HepG2 (cell line): ENCODE data around the gene FGF18. TPM values are rescaled to one million over a fixed set of nuclear protein-coding genes. Genes with fewer than 3 reads are reported as not detected.

Experiments
- CAMTA2 ChIP-seq: sonication (generic); formaldehyde crosslinking; IDR thresholded peaks from 2 replicates; pipeline ENCODE4 v1.4.0; 2020; ENCODE audit warnings: mild to moderate bottlenecking, missing genetic modification reagents, borderline replicate concordance
- CBX1 ChIP-seq: IDR thresholded peaks from one replicate; pipeline ENCODE4 v1.6.1; 2016; ENCODE audit warnings: antibody characterized with exemption, low read depth
- GABPA ChIP-seq, 2 experiments: IDR thresholded peaks; 2 replicates each; pipeline ENCODE4 v1.6.1; 2011 to 2016; ENCODE audit warnings: low read depth in 2 of 2, low read length in 1 of 2, missing biosample characterization in 1 of 2, missing genetic modification characterization in 1 of 2
- GATA4 ChIP-seq: sonication (generic); IDR thresholded peaks from 2 replicates; pipeline ENCODE4 v1.6.1; 2016; ENCODE audit warnings: antibody characterized with exemption, low read depth, borderline replicate concordance
- HCFC1 ChIP-seq: fragments of 150-350 bp; IDR thresholded peaks from 2 replicates; pipeline ENCODE4 v1.6.1; 2014; ENCODE audit warnings: low read depth, low read length
- HDAC1 ChIP-seq: sonication (generic); formaldehyde crosslinking; IDR thresholded peaks from 2 replicates; pipeline ENCODE4 v1.5.1; 2020; ENCODE audit warnings: mild to moderate bottlenecking, missing genetic modification reagents
- HDAC2 ChIP-seq: sonication (generic); formaldehyde crosslinking; IDR thresholded peaks from 2 replicates; pipeline ENCODE4 v1.4.0; 2020; ENCODE audit warnings: missing genetic modification reagents
- HMGA1 ChIP-seq: sonication (generic); formaldehyde crosslinking; conservative IDR thresholded peaks from 2 replicates; pipeline ENCODE4 v1.4.0; 2020; ENCODE audit warnings: missing genetic modification reagents
- HOXA3 ChIP-seq: sonication (generic); formaldehyde crosslinking; IDR thresholded peaks from 2 replicates; pipeline ENCODE4 v1.5.0; 2020; ENCODE audit warnings: missing genetic modification reagents
- HOXA5 ChIP-seq: sonication (generic); formaldehyde crosslinking; IDR thresholded peaks from 2 replicates; pipeline ENCODE4 v1.4.0; 2020; ENCODE audit warnings: missing genetic modification reagents
- KLF15 ChIP-seq: sonication (generic); formaldehyde crosslinking; IDR thresholded peaks from 2 replicates; pipeline ENCODE4 v1.8.1; 2023; ENCODE audit warnings: borderline replicate concordance, mild to moderate bottlenecking, inconsistent platforms, missing genetic modification reagents, mixed read lengths
- KMT2A ChIP-seq: sonication (generic); formaldehyde crosslinking; IDR thresholded peaks from 2 replicates; pipeline ENCODE4 v1.4.0; 2020; ENCODE audit warnings: missing genetic modification reagents
- MBD4 ChIP-seq: IDR thresholded peaks from 2 replicates; pipeline ENCODE4 v1.6.1; 2012; ENCODE audit warnings: low read length, inconsistent platforms, borderline replicate concordance
- POLR2AphosphoS5 ChIP-seq: IDR thresholded peaks from 2 replicates; pipeline ENCODE4 v1.6.1; 2012; ENCODE audit warnings: low read depth, low read length
- STAT5B ChIP-seq: sonication (generic); formaldehyde crosslinking; IDR thresholded peaks from 2 replicates; pipeline ENCODE4 v1.4.0; 2020; ENCODE audit warnings: missing genetic modification reagents
- TAF15 ChIP-seq: fragments of 200-400 bp; formaldehyde crosslinking; IDR thresholded peaks from one replicate; pipeline ENCODE4 v1.6.1; 2018; ENCODE audit warnings: mild to moderate bottlenecking, low read depth, low read length; ENCODE audit not compliant: poor library complexity, severe bottlenecking
- U2AF2 ChIP-seq: fragments of 200-400 bp; formaldehyde crosslinking; IDR thresholded peaks from 2 replicates; pipeline ENCODE4 v1.6.1; 2017; ENCODE audit warnings: low read depth, mild to moderate bottlenecking, low read length
- ZFP82 ChIP-seq: sonication (generic); formaldehyde crosslinking; IDR thresholded peaks from 2 replicates; pipeline ENCODE4 v1.5.1; 2020; ENCODE audit warnings: mild to moderate bottlenecking, missing genetic modification reagents, borderline replicate concordance
- ZNF136 ChIP-seq: sonication (generic); formaldehyde crosslinking; IDR thresholded peaks from 2 replicates; pipeline ENCODE4 v1.8.1; 2022; ENCODE audit warnings: low read depth, mild to moderate bottlenecking, moderate library complexity, missing genetic modification reagents
- ZNF18 ChIP-seq: sonication (generic); formaldehyde crosslinking; IDR thresholded peaks from 2 replicates; pipeline ENCODE4 v1.8.0; 2022; ENCODE audit warnings: mild to moderate bottlenecking, missing genetic modification reagents; ENCODE audit not compliant: insufficient replicate concordance
- ZNF317 ChIP-seq: sonication (generic); formaldehyde crosslinking; IDR thresholded peaks from 2 replicates; pipeline ENCODE4 v1.5.0; 2020; ENCODE audit warnings: mild to moderate bottlenecking, missing genetic modification reagents
- ZNF33B ChIP-seq: sonication (generic); formaldehyde crosslinking; IDR thresholded peaks from 2 replicates; pipeline ENCODE4 v1.5.1; 2020; ENCODE audit warnings: mild to moderate bottlenecking, missing genetic modification reagents
- ZNF350 ChIP-seq: sonication (generic); formaldehyde crosslinking; IDR thresholded peaks from 2 replicates; pipeline ENCODE4 v1.4.0; 2020; ENCODE audit warnings: mild to moderate bottlenecking, low read depth, missing genetic modification reagents, borderline replicate concordance
- ZNF460 ChIP-seq: sonication (generic); formaldehyde crosslinking; IDR thresholded peaks from 2 replicates; pipeline ENCODE4 v1.5.1; 2020; ENCODE audit warnings: missing genetic modification reagents, mild to moderate bottlenecking, borderline replicate concordance
- ZSCAN20 ChIP-seq: sonication (generic); formaldehyde crosslinking; IDR thresholded peaks from 2 replicates; pipeline ENCODE4 v1.4.0; 2020; ENCODE audit warnings: missing genetic modification reagents, mild to moderate bottlenecking, borderline replicate concordance
- polyA plus RNA-seq, 8 experiments: library from polyadenylated mRNA; depleted of rRNA in 3 of 8; stranded (reverse) in 7 of 8; unstranded in 1 of 8; fragments of >200 nt; fragmentation: Illumina TruSeq in 4 of 8; extraction: Trizol in 4 of 8; gene quantifications; 2 replicates each; pipeline versions ENCODE4 v1.2.1 to v1.2.3, GENCODE V29; 2011 to 2016; ENCODE audit warnings: low read depth in 4 of 8, missing spikeins in 1 of 8, mixed read lengths in 1 of 8; ENCODE audit not compliant: insufficient read depth in 1 of 8
- total RNA-seq, 5 experiments: library from RNA; depleted of rRNA; stranded (reverse); fragments of >200 nt; fragmentation: Illumina TruSeq; extraction: Trizol; gene quantifications; 2 replicates each; pipeline ENCODE4 v1.2.3, GENCODE V29; 2016; ENCODE audit warnings: low read depth in 1 of 5
- TF ChIP-seq, protein P1 (sequence below): sonication (generic); formaldehyde crosslinking; IDR thresholded peaks from 2 replicates; pipeline ENCODE4 v1.8.0; 2022; ENCODE audit warnings: missing genetic modification reagents, mild to moderate bottlenecking, inconsistent platforms, borderline replicate concordance
- TF ChIP-seq, protein P2 (sequence below): fragments of 450-650 bp; IDR thresholded peaks from 2 replicates; pipeline ENCODE4 v1.6.1; 2016

Gene FGF18
- total and polyA plus RNA-seq, 2 of the 13 experiments (the other 11 are each of a cell fraction or from before 2014, with no cell fraction given) = not detected

DNA sequence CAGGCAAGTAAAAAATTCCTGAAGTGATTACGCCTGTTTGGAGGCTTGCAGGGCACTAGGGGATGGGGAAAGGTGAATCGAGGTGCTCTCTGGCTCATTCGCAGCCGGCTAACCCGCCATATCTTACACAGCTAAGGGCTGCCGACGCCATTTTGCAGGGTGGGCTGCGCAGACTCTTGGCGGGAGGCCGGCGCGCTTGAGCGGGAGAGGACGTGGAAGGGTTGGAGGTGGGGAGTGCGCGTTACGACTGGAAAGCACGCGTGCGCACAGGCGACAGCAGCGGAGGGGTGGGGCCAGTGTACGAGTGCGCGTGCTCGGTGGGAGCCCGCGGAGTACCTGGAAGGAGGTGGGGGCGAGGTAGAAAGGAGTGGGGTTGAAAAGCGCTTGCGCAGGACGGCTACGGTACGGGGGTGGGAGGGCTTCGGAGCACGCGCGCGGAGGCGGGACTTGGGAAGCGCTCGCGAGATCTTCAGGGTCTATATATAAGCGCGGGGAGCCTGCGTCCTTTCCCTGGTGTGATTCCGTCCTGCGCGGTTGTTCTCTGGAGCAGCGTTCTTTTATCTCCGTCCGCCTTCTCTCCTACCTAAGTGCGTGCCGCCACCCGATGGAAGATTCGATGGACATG lies 32.0 kb upstream of the FGF18 start, which contains the start of gene NPM1 (continued):
- TF ChIP-seq ZNF33B (CRISPR knock-in tag) (0 out of 2 replicates have a peak, but pooled peaks have one; percentile 67), HOXA5 (CRISPR knock-in tag) (peak; percentile 41), HOXA3 (CRISPR knock-in tag) (peak; percentile 97), MBD4 (no peak), GABPA (IDR thresholded peaks at IDR 0.05; ENCODE audit: low read depth, low read length) (no peak), GABPA (CRISPR knock-in tag; IDR thresholded peaks at IDR 0.05; ENCODE audit: low read depth) (peak; percentile 47), ZFP82 (CRISPR knock-in tag) (no peak), ZNF136 (peak; percentile 45; the same call in 1 of the 2 replicates), STAT5B (peak; percentile 84; the same call in 1 of the 2 replicates), KMT2A (CRISPR knock-in tag) (peak; percentile 58; the same call in 1 of the 2 replicates), ZNF460 (no peak), POLR2AphosphoS5 (peak; percentile 90), ZNF18 (peak; percentile 6), TAF15 (no peak), KLF15 (no peak), ZNF317 (CRISPR knock-in tag) (no peak), ZSCAN20 (peak; percentile 48; the same call in 1 of the 2 replicates), HMGA1 (CRISPR knock-in tag) (0 out of 2 replicates have a peak, but pooled peaks have one; percentile 80), HDAC1 (CRISPR knock-in tag) (peak; percentile 78; the same call in 1 of the 2 replicates), CAMTA2 (no peak), U2AF2 (0 out of 2 replicates have a peak, but pooled peaks have one; percentile 16), GATA4 (0 out of 2 replicates have a peak, but pooled peaks have one; percentile 67), HCFC1 (0 out of 2 replicates have a peak, but pooled peaks have one; percentile 13), ZNF350 (CRISPR knock-in tag) (peak; percentile 76; the same call in 1 of the 2 replicates), CBX1 (peak; percentile 40), HDAC2 (CRISPR knock-in tag) (peak; percentile 51; the same call in 1 of the 2 replicates)
- TF ChIP-seq, protein P1, sequence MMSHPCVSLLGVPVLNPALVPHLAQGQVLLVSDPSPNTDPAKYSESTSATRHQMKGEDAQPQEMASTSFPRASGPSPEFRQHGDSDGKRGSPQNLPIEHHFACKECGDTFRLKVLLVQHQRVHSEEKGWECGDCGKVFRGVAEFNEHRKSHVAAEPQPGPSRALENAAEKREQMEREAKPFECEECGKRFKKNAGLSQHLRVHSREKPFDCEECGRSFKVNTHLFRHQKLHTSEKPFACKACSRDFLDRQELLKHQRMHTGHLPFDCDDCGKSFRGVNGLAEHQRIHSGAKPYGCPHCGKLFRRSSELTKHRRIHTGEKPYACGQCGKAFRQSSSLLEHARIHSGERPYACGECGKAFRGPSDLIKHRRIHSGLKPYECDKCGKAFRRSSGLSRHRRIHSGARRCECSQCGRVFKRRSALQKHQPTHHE = peak; percentile 75; the same call in 1 of the 2 replicates
- TF ChIP-seq, protein P2, sequence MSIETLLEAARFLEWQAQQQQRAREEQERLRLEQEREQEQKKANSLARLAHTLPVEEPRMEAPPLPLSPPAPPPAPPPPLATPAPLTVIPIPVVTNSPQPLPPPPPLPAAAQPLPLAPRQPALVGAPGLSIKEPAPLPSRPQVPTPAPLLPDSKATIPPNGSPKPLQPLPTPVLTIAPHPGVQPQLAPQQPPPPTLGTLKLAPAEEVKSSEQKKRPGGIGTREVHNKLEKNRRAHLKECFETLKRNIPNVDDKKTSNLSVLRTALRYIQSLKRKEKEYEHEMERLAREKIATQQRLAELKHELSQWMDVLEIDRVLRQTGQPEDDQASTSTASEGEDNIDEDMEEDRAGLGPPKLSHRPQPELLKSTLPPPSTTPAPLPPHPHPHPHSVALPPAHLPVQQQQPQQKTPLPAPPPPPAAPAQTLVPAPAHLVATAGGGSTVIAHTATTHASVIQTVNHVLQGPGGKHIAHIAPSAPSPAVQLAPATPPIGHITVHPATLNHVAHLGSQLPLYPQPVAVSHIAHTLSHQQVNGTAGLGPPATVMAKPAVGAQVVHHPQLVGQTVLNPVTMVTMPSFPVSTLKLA = peak; percentile 86
